Sigmoid colon (tissue), 7 donors: ENCODE measurements around the gene ZCCHC14. TPM values are rescaled to one million over a fixed set of nuclear protein-coding genes. Genes with fewer than 3 reads are reported as not detected.
A peak's percentile ranks its signal among the peaks of the same experiment; 100 is the strongest.

ENCODE experiments used
- DNase-seq: peaks from one replicate; pipeline ENCODE4 v3.0.0-alpha.2; 2019
- H3K27ac ChIP-seq, 4 donors: fragments of 200-600 bp; sonication (generic); one replicate each; pipeline ENCODE4 v1.5.1; 2016 to 2019; ENCODE audit warnings: mild to moderate bottlenecking in 1 of 4
- H3K27me3 ChIP-seq, 3 donors: fragments of 200-600 bp; sonication (generic); one replicate each; pipeline ENCODE4 v1.5.1; 2019; ENCODE audit warnings: mild to moderate bottlenecking in 1 of 3
- H3K36me3 ChIP-seq, 4 donors: fragments of 200-600 bp; sonication (generic); one replicate each; pipeline ENCODE4 v1.5.1; 2016 to 2019
- H3K4me1 ChIP-seq, 4 donors: fragments of 200-600 bp; sonication (generic); one replicate each; pipeline ENCODE4 v1.5.1; 2017 to 2019
- H3K4me3 ChIP-seq, 4 donors: fragments of 200-600 bp; sonication (generic); one replicate each; pipeline ENCODE4 v1.5.1; 2017 to 2019; ENCODE audit warnings: mild to moderate bottlenecking in 2 of 4, moderate library complexity in 1 of 4
- H3K9me3 ChIP-seq, 4 donors: fragments of 200-600 bp in 3 of 4; sonication (generic) in 3 of 4; one replicate each; pipeline versions ENCODE4 v1.5.1 to v1.6.1; 2013 to 2019
- EP300 ChIP-seq, 4 donors: sonication (generic); formaldehyde crosslinking; IDR thresholded peaks; one replicate each; pipeline ENCODE4 v1.6.1; 2017; ENCODE audit warnings: antibody characterized with exemption in 4 of 4
- POLR2A ChIP-seq, 2 donors: fragments of 450-650 bp; IDR thresholded peaks; one replicate each; pipeline ENCODE4 v1.6.1; 2016; ENCODE audit warnings: antibody characterized with exemption in 2 of 2, mild to moderate bottlenecking in 2 of 2, moderate library complexity in 2 of 2
- POLR2AphosphoS5 ChIP-seq, 4 donors: sonication (generic); formaldehyde crosslinking; IDR thresholded peaks; one replicate each; pipeline ENCODE4 v1.6.1; 2017; ENCODE audit warnings: antibody characterized with exemption in 4 of 4
- WGBS, 2 donors: extraction: QIAGEN DNeasy Blood & Tissue Kit; methylation state at CpG; one replicate each; pipeline ENCODE4 v1.1.7; 2013; 5-methylcytosine and 5-hydroxymethylcytosine counted together
- intact Hi-C: fragments of 100-400 bp; cut with DNase I; formaldehyde crosslinking; loops from one replicate; pipeline ENCODE4 v1.15.1; 2023
- polyA plus RNA-seq, 3 donors: library from polyadenylated mRNA; stranded (reverse); fragments of 200-250 nt; gene quantifications; one replicate each; pipeline ENCODE4 v1.2.3, GENCODE V29; 2013
- total RNA-seq, 4 donors: library from RNA; depleted of rRNA; stranded (reverse); fragments of >200 nt; gene quantifications; one replicate each; pipeline ENCODE4 v1.1.0, GENCODE V29; 2016
- TF ChIP-seq, protein P1 (sequence below), 4 experiments: fragments of 450-650 bp in 3 of 4; fragments of 200-600 bp in 1 of 4; IDR thresholded peaks; one replicate each; pipeline ENCODE4 v1.5.1; 2016 to 2019; ENCODE audit warnings: antibody characterized with exemption in 4 of 4, mild to moderate bottlenecking in 3 of 4, moderate library complexity in 2 of 4
- donor health status: healthy with polysubstance abuse.
- donor health status: Bipolar disorder and iron deficiency.
- donor health status: healthy.

Gene ZCCHC14
- total RNA-seq (10 to 100 TPM; 11.4 to 23.8 (median 15.2) TPM), polyA plus RNA-seq (10 to 100 TPM in 1 of 3 donors, 1 to 10 TPM in 2; 6.0 to 11.8 (median 7.2) TPM)

DNA sequence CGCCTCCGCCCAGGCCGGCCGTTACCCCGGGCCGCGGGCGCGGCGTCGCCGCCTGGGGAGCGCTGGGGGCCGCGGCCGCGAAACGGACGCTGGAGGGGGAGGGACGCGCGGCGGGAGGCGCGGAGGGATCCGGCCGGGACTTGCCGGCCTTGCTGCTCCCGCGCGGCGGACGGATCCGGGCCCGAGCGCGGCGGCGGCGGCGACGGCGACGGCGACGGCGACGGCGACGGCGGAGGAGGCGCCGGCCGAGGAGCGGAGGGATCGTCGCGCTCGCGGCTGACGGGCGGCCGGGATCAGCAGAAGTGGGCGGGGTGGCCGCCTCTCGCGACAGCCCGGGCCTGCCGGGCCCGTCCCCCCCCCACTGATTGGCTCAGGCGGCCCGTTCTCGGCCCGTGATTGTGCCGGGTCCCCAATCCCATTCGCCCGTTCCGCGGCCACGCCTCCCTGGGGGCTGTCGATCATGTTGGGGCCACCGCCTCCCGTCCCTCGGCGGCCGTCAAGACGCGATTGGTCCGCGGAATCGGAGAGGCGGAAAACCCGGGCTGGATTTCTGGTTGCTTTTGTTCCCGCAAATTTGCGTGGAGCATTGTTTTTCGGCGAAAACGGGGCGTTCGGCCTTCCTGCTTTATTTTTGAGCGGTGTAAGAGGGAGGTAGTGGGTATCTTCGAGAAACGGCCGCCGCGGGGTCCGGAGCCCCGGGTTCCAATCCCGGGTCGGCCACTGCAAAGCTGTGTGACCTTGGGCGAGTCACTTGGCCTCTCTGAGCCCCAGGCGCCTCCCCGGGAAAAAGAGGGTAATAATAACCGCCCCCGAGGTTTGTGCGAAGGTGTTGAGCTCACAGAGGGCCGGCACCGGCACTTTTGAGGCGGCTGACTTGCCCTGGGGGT lies at the start of gene ZCCHC14:
ZCCHC14 (minus strand) TSS at position 304 of the 887 bp plus-strand sequence. CDS start 786 bp downstream, outside the sequence.
- H3K27me3 ChIP-seq: no peaks in the 10 kb centered on the region
- TF ChIP-seq, protein P1, sequence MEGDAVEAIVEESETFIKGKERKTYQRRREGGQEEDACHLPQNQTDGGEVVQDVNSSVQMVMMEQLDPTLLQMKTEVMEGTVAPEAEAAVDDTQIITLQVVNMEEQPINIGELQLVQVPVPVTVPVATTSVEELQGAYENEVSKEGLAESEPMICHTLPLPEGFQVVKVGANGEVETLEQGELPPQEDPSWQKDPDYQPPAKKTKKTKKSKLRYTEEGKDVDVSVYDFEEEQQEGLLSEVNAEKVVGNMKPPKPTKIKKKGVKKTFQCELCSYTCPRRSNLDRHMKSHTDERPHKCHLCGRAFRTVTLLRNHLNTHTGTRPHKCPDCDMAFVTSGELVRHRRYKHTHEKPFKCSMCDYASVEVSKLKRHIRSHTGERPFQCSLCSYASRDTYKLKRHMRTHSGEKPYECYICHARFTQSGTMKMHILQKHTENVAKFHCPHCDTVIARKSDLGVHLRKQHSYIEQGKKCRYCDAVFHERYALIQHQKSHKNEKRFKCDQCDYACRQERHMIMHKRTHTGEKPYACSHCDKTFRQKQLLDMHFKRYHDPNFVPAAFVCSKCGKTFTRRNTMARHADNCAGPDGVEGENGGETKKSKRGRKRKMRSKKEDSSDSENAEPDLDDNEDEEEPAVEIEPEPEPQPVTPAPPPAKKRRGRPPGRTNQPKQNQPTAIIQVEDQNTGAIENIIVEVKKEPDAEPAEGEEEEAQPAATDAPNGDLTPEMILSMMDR (IDR thresholded peaks at IDR 0.05): no peak
- no peak for TF ChIP-seq POLR2A (IDR thresholded peaks at IDR 0.05)
- peak; percentile 74 to 82 (median 78) for TF ChIP-seq POLR2AphosphoS5 (IDR thresholded peaks at IDR 0.05)
- no peak for TF ChIP-seq EP300 (IDR thresholded peaks at IDR 0.05)
- DNase-seq: peak; percentile 99
- peak within 1 kb of the TSS; percentile 36 to 64 (median 58) for H3K4me3 ChIP-seq
- no peaks in the 10 kb centered on the region for H3K36me3 ChIP-seq
- H3K4me1 ChIP-seq: peaks cover 2 to 41% (median 37%) of the 10 kb centered on the region in 4 donors
- 1 to 2% methylated on average over 119 of the region's 119 CpGs for WGBS, 2 donors
- no peaks in the 10 kb centered on the region for H3K9me3 ChIP-seq
- H3K27ac ChIP-seq: peak within 1 kb of the TSS; percentile 67 to 87 (median 77)
- intact Hi-C loops: loop anchor here (2.0 to 5.0 kb wide), 5 partner anchors 28 to 176 kb away; partner anchors contain the start of genes C16orf95 and MAP1LC3B

DNA sequence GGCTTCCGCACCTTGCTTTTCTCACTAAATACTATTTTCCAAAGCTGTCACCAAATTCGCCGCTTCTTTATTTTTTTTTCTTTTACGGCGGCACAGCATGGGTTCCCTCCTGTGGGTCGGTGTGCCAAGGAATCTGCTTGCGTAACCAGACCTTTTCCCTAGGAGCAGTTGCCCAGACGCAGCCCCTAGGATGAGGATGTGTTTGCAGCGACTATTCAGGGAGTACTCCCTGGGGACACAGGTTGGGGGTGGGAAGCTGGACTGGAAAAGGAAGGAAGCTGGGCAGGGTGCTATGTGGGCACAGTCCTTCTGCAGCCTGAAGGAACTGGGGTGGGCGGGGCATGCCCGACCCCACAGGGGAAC lies 49.0 kb upstream of the ZCCHC14 start:
- no peak for DNase-seq
- H3K27ac ChIP-seq: peak overlapping the region in 3 of 4 donors; percentile 34 to 78 (median 61)
- peak overlapping the region in 3 of 4 donors; percentile 19 to 33 (median 23) for H3K4me3 ChIP-seq
- TF ChIP-seq POLR2A (IDR thresholded peaks at IDR 0.05): no peak
- no peak for TF ChIP-seq EP300 (IDR thresholded peaks at IDR 0.05)
- TF ChIP-seq, protein P1 (IDR thresholded peaks at IDR 0.05): no peak
- TF ChIP-seq POLR2AphosphoS5 (IDR thresholded peaks at IDR 0.05): no peak
- peaks cover 0 to 26% (median 13%) of the 10 kb centered on the region in 4 donors for H3K4me1 ChIP-seq
- peaks cover 4 to 6% (median 4%) of the 10 kb centered on the region in 3 donors for H3K27me3 ChIP-seq
- 62 to 76% methylated on average over 11 of the region's 11 CpGs for WGBS, 2 donors
- H3K9me3 ChIP-seq: peaks cover 0 to 7% (median 3%) of the 10 kb centered on the region in 4 donors
- no peaks in the 10 kb centered on the region for H3K36me3 ChIP-seq
- intact Hi-C loops: loop anchor here (10.0 kb wide), 1 partner anchor 127 kb away; no protein-coding TSS in a partner anchor

DNA sequence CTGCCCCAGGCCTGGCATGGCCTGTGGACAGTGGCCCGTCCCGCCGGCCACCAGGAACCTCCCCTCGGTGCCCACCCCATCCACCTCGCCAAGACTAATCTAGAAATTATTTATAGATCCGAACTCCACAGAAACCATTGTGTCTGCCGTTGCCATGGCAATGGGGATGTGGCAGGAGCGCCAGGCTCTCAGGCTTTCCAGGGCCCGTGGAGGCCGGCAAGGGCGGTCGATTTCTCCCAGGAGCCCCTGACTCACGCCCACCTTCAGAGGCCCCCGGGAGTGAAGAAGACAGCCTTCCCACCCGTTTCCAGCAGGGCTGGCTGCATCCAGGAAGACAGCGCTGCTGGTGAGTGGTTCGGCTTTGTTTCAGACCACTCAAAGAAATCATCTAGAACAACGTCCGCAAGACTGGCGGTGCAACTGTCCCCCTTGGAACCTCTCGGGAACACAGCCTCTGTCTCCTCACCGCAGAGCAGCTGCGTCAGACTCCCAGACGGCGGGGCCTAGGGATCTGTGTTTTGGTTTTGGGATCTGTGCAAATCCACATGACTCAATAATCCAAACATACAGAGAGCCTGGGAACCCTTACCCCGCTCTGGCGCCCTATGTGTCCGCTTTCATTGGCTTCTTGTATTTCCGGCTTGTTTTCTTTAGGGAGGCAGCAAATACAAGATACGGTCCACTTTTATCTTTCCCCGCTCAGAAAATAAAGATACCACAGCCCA lies 48.5 kb upstream of the ZCCHC14 start:
- intact Hi-C loops: loop anchor here (10.0 kb wide), 1 partner anchor 127 kb away; no protein-coding TSS in a partner anchor
- WGBS, 2 donors: 55 to 64% methylated on average over 31 of the region's 31 CpGs
- TF ChIP-seq, protein P1 (IDR thresholded peaks at IDR 0.05): no peak
- peak in 1 of 4 donors; percentile 23 for TF ChIP-seq POLR2AphosphoS5 (IDR thresholded peaks at IDR 0.05)
- no peak for TF ChIP-seq EP300 (IDR thresholded peaks at IDR 0.05)
- TF ChIP-seq POLR2A (IDR thresholded peaks at IDR 0.05): no peak
- Histone ChIP-seq H3K27ac (peak overlapping the region; percentile 34 to 78 (median 50)), H3K36me3 (no peaks in the 10 kb centered on the region), H3K4me3 (peak overlapping the region in 3 of 4 donors; percentile 19 to 33 (median 23)), H3K9me3 (peaks cover 0 to 7% (median 3%) of the 10 kb centered on the region in 4 donors), H3K4me1 (peaks cover 0 to 26% (median 13%) of the 10 kb centered on the region in 4 donors), H3K27me3 (peaks cover 4 to 6% (median 4%) of the 10 kb centered on the region in 3 donors)
- no peak for DNase-seq

DNA sequence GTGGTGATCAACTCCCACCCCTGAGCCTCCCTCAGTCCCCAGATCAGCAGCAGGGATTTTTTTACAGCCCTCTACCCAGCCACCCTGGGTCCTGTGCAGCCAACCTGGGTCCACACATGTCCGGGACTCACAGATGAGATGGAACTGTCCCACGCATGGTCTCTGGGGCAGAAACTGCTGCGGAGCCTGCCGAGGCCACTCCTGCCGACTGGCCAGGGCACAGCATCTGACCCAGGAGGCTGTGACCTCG lies 48.0 kb upstream of the ZCCHC14 start:
- peaks cover 0 to 26% (median 13%) of the 10 kb centered on the region in 4 donors for H3K4me1 ChIP-seq
- H3K27ac ChIP-seq: peak overlapping the region; percentile 34 to 78 (median 50)
- intact Hi-C loops: loop anchor here (10.0 kb wide), 1 partner anchor 126 kb away; no protein-coding TSS in a partner anchor
- no peak for DNase-seq
- peaks cover 4 to 6% (median 4%) of the 10 kb centered on the region in 3 donors for H3K27me3 ChIP-seq
- 60 to 69% methylated on average over 6 of the region's 6 CpGs for WGBS, 2 donors
- no peaks in the 10 kb centered on the region for H3K36me3 ChIP-seq
- TF ChIP-seq POLR2A (IDR thresholded peaks at IDR 0.05): no peak
- TF ChIP-seq EP300 (IDR thresholded peaks at IDR 0.05): no peak
- TF ChIP-seq, protein P1 (IDR thresholded peaks at IDR 0.05): no peak
- no peak for TF ChIP-seq POLR2AphosphoS5 (IDR thresholded peaks at IDR 0.05)
- peak overlapping the region in 2 of 4 donors; percentile 19 to 33 for H3K4me3 ChIP-seq
- peaks cover 0 to 2% (median under 1%) of the 10 kb centered on the region in 4 donors for H3K9me3 ChIP-seq
